NT2/D1 (cell line): ENCODE results near the gene CRTAP.

Experiments
- DNase-seq: peaks from one replicate; pipeline ENCODE4 v3.0.0-alpha.2; 2011; ENCODE audit warnings: low read depth, low spot score
- H3K27me3 ChIP-seq: 2 replicates; pipeline ENCODE4 v1.6.0; 2011; ENCODE audit warnings: mild to moderate bottlenecking; ENCODE audit not compliant: insufficient read length, insufficient read depth
- H3K36me3 ChIP-seq: 2 replicates; pipeline ENCODE4 v1.6.1; 2011; ENCODE audit warnings: mild to moderate bottlenecking, low read length, mixed read lengths; ENCODE audit not compliant: insufficient read depth, insufficient read length
- H3K4me1 ChIP-seq: 2 replicates; pipeline ENCODE4 v1.5.1; 2011; ENCODE audit not compliant: insufficient read depth, insufficient read length
- H3K4me3 ChIP-seq: 2 replicates; pipeline ENCODE4 v1.5.1; 2011; ENCODE audit warnings: low read depth; ENCODE audit not compliant: insufficient read length
- H3K9ac ChIP-seq: 2 replicates; pipeline ENCODE4 v1.6.0; 2011; ENCODE audit warnings: low read depth; ENCODE audit not compliant: insufficient read length
- H3K9me3 ChIP-seq: 2 replicates; pipeline ENCODE4 v1.5.1; 2011; ENCODE audit warnings: mild to moderate bottlenecking, low read length; ENCODE audit not compliant: insufficient read depth
- SUZ12 ChIP-seq: IDR thresholded peaks from 2 replicates; pipeline ENCODE4 v1.6.1; 2011; ENCODE audit not compliant: insufficient read length, insufficient read depth; ENCODE audit errors: extremely low read depth
- YY1 ChIP-seq: IDR thresholded peaks from 2 replicates; pipeline ENCODE4 v1.6.1; 2011; ENCODE audit not compliant: insufficient read length, insufficient read depth
- ZNF274 ChIP-seq: IDR thresholded peaks from 2 replicates; pipeline ENCODE4 v1.6.1; 2011; ENCODE audit warnings: mild to moderate bottlenecking, low read depth, low read length

The CRTAP gene

GRCh38 chr3:33091746-33092145 lies 22.1 kb upstream of the CRTAP start:
- Histone ChIP-seq H3K36me3 (peaks cover 38% of the 10 kb centered on the region), H3K4me3 (no peak overlapping the region), H3K4me1 (peaks cover 5% of the 10 kb centered on the region), H3K27me3 (peaks cover 14% of the 10 kb centered on the region), H3K9ac (no peak overlapping the region), H3K9me3 (no peaks in the 10 kb centered on the region)
- no peak for DNase-seq
- no peak for TF ChIP-seq ZNF274
- TF ChIP-seq YY1, result no peak
- no peak for TF ChIP-seq SUZ12

GRCh38 chr3:33092496-33093254 lies 21.1 kb upstream of the CRTAP start:
- peaks cover 38% of the 10 kb centered on the region for H3K36me3 ChIP-seq

GRCh38 chr3:33093847-33094246 lies 20.0 kb upstream of the CRTAP start:
- no peak for TF ChIP-seq YY1
- no peak for TF ChIP-seq SUZ12
- TF ChIP-seq ZNF274, result no peak
- Histone ChIP-seq H3K9ac (no peak overlapping the region), H3K4me3 (no peak overlapping the region), H3K27me3 (peaks cover 16% of the 10 kb centered on the region), H3K9me3 (no peaks in the 10 kb centered on the region), H3K36me3 (peaks cover 38% of the 10 kb centered on the region), H3K4me1 (peaks cover 5% of the 10 kb centered on the region)
- no peak for DNase-seq

More at GRCh38 chr3:33092496-33093254, 21.1 kb upstream of the CRTAP start:
- no peak for TF ChIP-seq YY1
- no peak for TF ChIP-seq ZNF274
- no peak for TF ChIP-seq SUZ12
- Histone ChIP-seq H3K9me3 (no peaks in the 10 kb centered on the region), H3K9ac (no peak overlapping the region), H3K27me3 (peaks cover 16% of the 10 kb centered on the region), H3K4me3 (no peak overlapping the region), H3K4me1 (peaks cover 5% of the 10 kb centered on the region)
- no peak for DNase-seq

- Histone ChIP-seq H3K4me1 (peaks cover 5% of the 10 kb centered on the region), H3K36me3 (peaks cover 37% of the 10 kb centered on the region), H3K27me3 (peaks cover 16% of the 10 kb centered on the region), H3K9me3 (no peaks in the 10 kb centered on the region), H3K9ac (no peak overlapping the region), H3K4me3 (no peak overlapping the region)
- DNase-seq, result no peak
- TF ChIP-seq SUZ12, result no peak
- TF ChIP-seq YY1, result no peak
- TF ChIP-seq ZNF274, result no peak
These were observed 18.4 kb upstream of the CRTAP start for GRCh38 chr3:33095436-33095835.

- Histone ChIP-seq H3K4me3 (peak overlapping the region; percentile 90), H3K9me3 (no peaks in the 10 kb centered on the region), H3K4me1 (peaks cover 5% of the 10 kb centered on the region), H3K36me3 (peaks cover 29% of the 10 kb centered on the region), H3K27me3 (peaks cover 16% of the 10 kb centered on the region), H3K9ac (peak overlapping the region; percentile 85)
- TF ChIP-seq ZNF274, result no peak
- TF ChIP-seq SUZ12, result no peak
- TF ChIP-seq YY1, result no peak
- DNase-seq, result peak; percentile 18
These were observed 17.5 kb upstream of the CRTAP start for GRCh38 chr3:33096093-33096868.

GRCh38 chr3:33099109-33099645 lies 14.6 kb upstream of the CRTAP start:
- DNase-seq, result no peak
- TF ChIP-seq SUZ12 (no peak), YY1 (no peak), ZNF274 (no peak)
- Histone ChIP-seq H3K9ac (no peak overlapping the region), H3K4me1 (no peaks in the 10 kb centered on the region), H3K4me3 (no peak overlapping the region), H3K36me3 (peaks cover under 1% of the 10 kb centered on the region), H3K9me3 (no peaks in the 10 kb centered on the region), H3K27me3 (peaks cover 16% of the 10 kb centered on the region)

- H3K9ac ChIP-seq, result no peak overlapping the region
- no peak overlapping the region for H3K4me3 ChIP-seq
- H3K4me1 ChIP-seq, result no peaks in the 10 kb centered on the region
- no peak for TF ChIP-seq YY1
- TF ChIP-seq ZNF274, result no peak
- TF ChIP-seq SUZ12, result no peak
- no peaks in the 10 kb centered on the region for H3K36me3 ChIP-seq
- DNase-seq, result no peak
- peaks cover 16% of the 10 kb centered on the region for H3K27me3 ChIP-seq
- H3K9me3 ChIP-seq, result no peaks in the 10 kb centered on the region
These were observed 14.1 kb upstream of the CRTAP start for GRCh38 chr3:33099701-33100100.
